Measurements from ENCODE around the gene MAP2K2.

Gene MAP2K2

GRCh38 chr19:4101496-4101770 is 22.5 kb downstream of the MAP2K2 start:
- DNase-seq (ENCODE audit: extremely low read depth, low read depth) = no peak
- TF ChIP-seq CTCF (IDR thresholded peaks at IDR 0.05; ENCODE audit: low read depth, low read length) = no peak

GRCh38 chr19:4100647-4101495 is 23.1 kb downstream of the MAP2K2 start:
- no peak for TF ChIP-seq CTCF (IDR thresholded peaks at IDR 0.05; ENCODE audit: low read depth, low read length)
- DNase-seq (ENCODE audit: extremely low read depth, low read depth) = no peak

- DNase-seq (ENCODE audit: extremely low read depth, low read depth) = no peak
- TF ChIP-seq CTCF (IDR thresholded peaks at IDR 0.05; ENCODE audit: low read depth, low read length) = no peak
Observed at GRCh38 chr19:4099041-4099764, 24.7 kb downstream of the MAP2K2 start.

- TF ChIP-seq CTCF (IDR thresholded peaks at IDR 0.05; ENCODE audit: low read depth, low read length) = no peak
- DNase-seq (ENCODE audit: extremely low read depth, low read depth) = no peak
Observed at GRCh38 chr19:4098493-4098892, 25.4 kb downstream of the MAP2K2 start.

- DNase-seq (ENCODE audit: extremely low read depth, low read depth) = no peak
- no peak for TF ChIP-seq CTCF (IDR thresholded peaks at IDR 0.05; ENCODE audit: low read depth, low read length)
Observed at GRCh38 chr19:4097501-4097900, 26.4 kb downstream of the MAP2K2 start.

- no peak for TF ChIP-seq CTCF (IDR thresholded peaks at IDR 0.05; ENCODE audit: low read depth, low read length)
- DNase-seq (ENCODE audit: extremely low read depth, low read depth) = no peak
Observed at GRCh38 chr19:4096049-4096892, 27.7 kb downstream of the MAP2K2 start.

GRCh38 chr19:4095488-4095844 is 28.5 kb downstream of the MAP2K2 start:
- no peak for TF ChIP-seq CTCF (IDR thresholded peaks at IDR 0.05; ENCODE audit: low read depth, low read length)
- DNase-seq (ENCODE audit: extremely low read depth, low read depth) = no peak
